Measurements from ENCODE around the gene HINT3. TPM values are rescaled to one million over a fixed set of nuclear protein-coding genes. Genes with fewer than 3 reads are reported as not detected.

Gene HINT3
- 1 to 10 TPM; 9.1 to 9.2 TPM for total RNA-seq

GRCh38 chr6:125956506-125957390 lies at the start of gene HINT3:
HINT3 (plus strand) TSS chr6:125956770; CDS start chr6:125956978, 208 bp downstream.

GRCh38 chr6:125986301-125987025 lies 29.9 kb downstream of the HINT3 start, which contains the start of gene TRMT11:
TRMT11 (plus strand) TSS chr6:125986540; CDS start chr6:125986551, 11 bp downstream.

Other genes with a start within 250 kb of the HINT3 start
- not detected for gene HEY2, start 207.1 kb upstream of the HINT3 start, total RNA-seq
- 10 to 100 TPM; 31.7 to 33.1 TPM for gene NCOA7, start 165.8 kb upstream of the HINT3 start, total RNA-seq
- 10 to 100 TPM; 14.9 to 20.8 TPM for gene TRMT11, start 29.8 kb downstream of the HINT3 start, total RNA-seq

All from activated naive CD4-positive, alpha-beta T cell treated with anti-CD3 and anti-CD28 coated beads, Interleukin-2, amount 10 ng/mL, durations not matched to agents 5 hours and 36 hours (primary cell).